ENCODE measurements around the gene GABRG2. TPM values are rescaled to one million over a fixed set of nuclear protein-coding genes. Genes with fewer than 3 reads are reported as not detected.

GABRG2 gene
- total and polyA plus RNA-seq, 2 of the 13 experiments (the other 11 are each of a cell fraction or from before 2014, with no cell fraction given): not detected

- TF ChIP-seq RFX5 (IDR thresholded peaks at IDR 0.05; ENCODE audit: low read depth, low read length) (no peak), LCORL (IDR thresholded peaks at IDR 0.05) (no peak), LCORL (CRISPR knock-in tag; IDR thresholded peaks at IDR 0.05) (no peak), HMGXB3 (CRISPR knock-in tag; IDR thresholded peaks at IDR 0.05; ENCODE audit: borderline replicate concordance) (no peak)
These were observed 92.8 kb downstream of the GABRG2 start (continued) for GRCh38 chr5:162160401-162160800.

GRCh38 chr5:162163663-162164062, 96.1 kb downstream of the GABRG2 start:
- Histone ChIP-seq H3K79me2 (ENCODE audit: insufficient read depth, low read length) (no peaks in the 10 kb centered on the region), H3K9me3 (ENCODE audit: low read length) (peaks cover 80% of the 10 kb centered on the region), H3K4me3 (replicated peaks in 1 of 3; ENCODE audit: insufficient read depth in 1 of 3, low read depth in 2 of 3, low read length in 3 of 3) (no peak overlapping the region), H3K36me3 (replicated peaks in 1 of 2; ENCODE audit: control insufficient read depth in 1 of 2, insufficient read depth in 2 of 2, low read length in 2 of 2) (no peaks in the 10 kb centered on the region), H3K27ac (ENCODE audit: extremely low read length, insufficient read depth, low read length) (no peak overlapping the region), H4K20me1 (ENCODE audit: insufficient read depth, low read length) (no peaks in the 10 kb centered on the region), H3K4me1 (ENCODE audit: insufficient read depth, low read length) (no peaks in the 10 kb centered on the region), H3K4me2 (ENCODE audit: low read depth, low read length) (no peak overlapping the region), H2AFZ (ENCODE audit: low read length) (no peak overlapping the region), H3K27me3 (ENCODE audit: control insufficient read depth in 1 of 2, insufficient read depth in 2 of 2, low read length in 2 of 2) (no peaks in the 10 kb centered on the region), H3K9ac (ENCODE audit: insufficient read depth, low read depth, low read length) (no peak overlapping the region)
- BruUV-seq (replicated peaks): no TSS peak
- intact Hi-C loops (cut with micrococcal nuclease; ENCODE audit: unreplicated experiment) (no loop called here), in situ Hi-C loops (cut with HindIII; ENCODE audit: extremely low pct_ligation_motif_present, low pct_unique_long_range_greater_than_20kb) (no loop called here)
- ATAC-seq (no peak), DNase-seq (ENCODE audit: low spot score) (no peak), FAIRE-seq (no peak)
- ChIA-PET CTCF (ENCODE audit: low intra/inter-chr PET ratio, low total read pairs) (no interaction called here), POLR2A (no interaction called here)
- WGBS (ENCODE audit: low lambda C conversion rate): 6% methylated on average over 5 of the region's 6 CpGs
- no peak for TF ChIP-seq TAF15 (IDR thresholded peaks at IDR 0.05; ENCODE audit: low read depth, low read length, poor library complexity, severe bottlenecking)
- TF ChIP-seq PPARG (CRISPR knock-in tag; conservative IDR thresholded peaks at IDR 0.05): no peak
- TF ChIP-seq CCAR2 (optimal IDR thresholded peaks at IDR 0.05; ENCODE audit: low read depth, low read length): no peak
- no peak for TF ChIP-seq GATAD2A (CRISPR knock-in tag; IDR thresholded peaks at IDR 0.05)
- TF ChIP-seq ZNF468 (CRISPR knock-in tag; IDR thresholded peaks at IDR 0.05): no peak
- TF ChIP-seq MEIS2 (CRISPR knock-in tag; IDR thresholded peaks at IDR 0.05): no peak
- TF ChIP-seq KLF6 (CRISPR knock-in tag; IDR thresholded peaks at IDR 0.05): no peak
- TF ChIP-seq CEBPG (CRISPR knock-in tag; IDR thresholded peaks at IDR 0.05): no peak
- TF ChIP-seq ZSCAN20 (CRISPR knock-in tag; IDR thresholded peaks at IDR 0.05; ENCODE audit: borderline replicate concordance): no peak
- TF ChIP-seq PAWR (CRISPR knock-in tag; IDR thresholded peaks at IDR 0.05; ENCODE audit: borderline replicate concordance): no peak
- TF ChIP-seq SYNCRIP (IDR thresholded peaks at IDR 0.05; ENCODE audit: insufficient read depth, low read depth, low read length): no peak
- no peak for TF ChIP-seq ZSCAN9 (CRISPR knock-in tag; IDR thresholded peaks at IDR 0.05; ENCODE audit: borderline replicate concordance)
- no peak for TF ChIP-seq PRPF4 (IDR thresholded peaks at IDR 0.05; ENCODE audit: low read depth, low read length, poor library complexity, severe bottlenecking)
- no peak for TF ChIP-seq ZNF232 (CRISPR knock-in tag; IDR thresholded peaks at IDR 0.05; ENCODE audit: borderline replicate concordance)
- no peak for TF ChIP-seq E2F2 (CRISPR knock-in tag; IDR thresholded peaks at IDR 0.05; ENCODE audit: borderline replicate concordance)
- no peak for TF ChIP-seq ZNF550 (CRISPR knock-in tag; IDR thresholded peaks at IDR 0.05; ENCODE audit: borderline replicate concordance)
- no peak for TF ChIP-seq ZNF251 (CRISPR knock-in tag; IDR thresholded peaks at IDR 0.05)

Data from HepG2 (cell line).